ENCODE data around the gene ZDHHC23.

Gene ZDHHC23

DNA sequence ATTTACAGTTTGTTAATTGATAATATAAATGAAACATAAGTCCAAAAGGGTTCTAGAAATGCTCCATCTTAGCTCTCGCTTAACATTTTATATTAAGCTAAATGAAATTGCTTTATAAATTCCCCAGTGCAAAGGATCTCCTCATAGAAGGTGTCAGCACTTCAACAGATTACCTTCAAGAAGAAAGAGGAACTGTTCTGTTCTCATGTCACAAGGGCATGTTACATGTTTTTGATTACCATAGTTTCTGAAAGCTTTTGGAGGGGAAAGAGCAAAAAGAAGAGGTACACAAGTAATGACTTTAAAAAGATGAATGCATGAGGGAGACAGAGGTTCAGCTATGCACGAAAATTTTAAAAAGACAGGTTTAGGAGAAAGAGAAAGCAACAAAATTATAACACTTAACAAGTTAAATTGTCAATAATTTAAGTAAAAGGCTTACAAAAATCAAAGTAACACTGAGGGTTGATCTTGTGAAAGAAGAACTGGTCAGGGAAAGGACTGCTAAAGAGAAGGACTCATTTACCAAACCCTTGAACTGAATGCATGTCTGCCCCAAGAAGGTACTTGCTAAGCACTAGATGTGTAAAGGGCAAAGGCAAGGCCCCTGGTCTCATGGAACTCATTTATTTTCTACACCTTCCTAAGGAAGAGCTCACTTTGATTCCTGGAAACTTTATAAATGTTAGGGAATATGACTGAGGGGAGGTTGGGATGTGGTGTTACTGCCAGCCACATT lies 63.4 kb downstream of the ZDHHC23 start:
- DNase-seq: no peak

All from activated CD4-positive, alpha-beta T cell treated with anti-CD3 and anti-CD28 coated beads for 1 hour (primary cell).